HG02623 (cell line): ENCODE results near the gene MZB1.
"Not testable (repeated sequence)": the region's sequence is repeated elsewhere in the genome, so short reads cannot be mapped to it uniquely, and the experiment has no call there.

Experiments used
- ATAC-seq: cut with Tn5 transposase; IDR thresholded peaks from one replicate; pipeline ENCODE4 v1.9.1; 2021; ENCODE audit warnings: moderate library complexity; ENCODE audit not compliant: unreplicated experiment

MZB1 gene

GRCh38 chr5:139392678-139393496 lies 3.2 kb upstream of the MZB1 start:
- ATAC-seq = peak; percentile 39

DNA sequence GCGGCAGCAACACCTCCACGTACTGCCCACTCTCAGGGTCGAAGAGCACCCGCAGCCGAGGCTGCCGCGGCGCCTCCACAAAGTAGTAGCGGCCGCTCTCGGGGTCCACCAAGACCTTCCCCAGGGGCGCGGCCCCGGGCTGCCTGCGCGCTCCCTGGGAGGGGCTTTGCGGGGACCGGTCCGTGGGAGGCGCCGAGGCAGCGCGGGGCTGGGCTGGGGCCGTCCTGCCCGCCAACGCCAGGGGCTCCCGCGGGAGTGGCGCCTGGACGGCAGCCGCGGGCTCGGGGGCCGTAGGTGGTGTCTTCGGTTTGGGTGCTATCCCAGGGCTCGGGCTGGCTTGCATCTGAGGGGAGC lies 2.6 kb upstream of the MZB1 start:
- no peak for ATAC-seq

GRCh38 chr5:139391570-139392323 lies 2.0 kb upstream of the MZB1 start:
- ATAC-seq = no peak

GRCh38 chr5:139390639-139391569 lies 1.2 kb upstream of the MZB1 start:
- no peak for ATAC-seq

DNA sequence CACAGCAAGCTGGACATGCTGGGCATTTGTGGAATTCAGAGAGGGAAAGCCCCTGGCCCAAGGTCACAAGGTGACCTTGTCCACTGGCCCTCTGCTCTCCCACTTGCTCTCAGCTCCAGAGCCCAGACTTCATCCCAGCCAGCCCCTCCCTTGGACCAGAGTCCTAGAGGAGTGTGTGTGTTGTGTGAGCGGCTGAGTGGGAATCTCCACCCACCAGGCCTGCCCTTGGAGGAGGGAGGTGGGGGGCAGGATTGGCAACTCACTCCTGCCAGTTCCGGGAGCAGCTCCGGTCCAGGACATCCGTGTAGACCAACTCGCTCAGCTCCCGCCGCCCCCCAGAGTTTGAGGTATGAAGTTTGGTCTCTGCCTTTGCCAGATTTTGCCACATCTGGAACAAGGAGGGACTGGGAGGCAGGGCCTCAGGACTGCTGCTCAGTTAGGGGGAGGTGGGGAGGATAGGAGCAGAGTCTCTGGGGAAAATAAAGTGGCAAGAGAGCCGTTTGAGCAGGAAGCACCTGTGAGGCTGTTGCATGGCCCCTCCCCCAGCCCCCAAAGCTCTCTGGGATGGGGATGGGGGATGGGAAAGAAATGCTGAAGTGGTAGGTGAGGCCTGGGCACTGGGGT lies 1.4 kb downstream of the MZB1 start:
- ATAC-seq = no peak

- no peak for ATAC-seq
These were observed 2.0 kb downstream of the MZB1 start for GRCh38 chr5:139387611-139388197.

- ATAC-seq = not testable (repeated sequence)
These were observed 2.8 kb downstream of the MZB1 start for GRCh38 chr5:139386956-139387355.

- ATAC-seq = no peak
These were observed 3.7 kb downstream of the MZB1 start for GRCh38 chr5:139386050-139386438.

- ATAC-seq = no peak
These were observed 4.4 kb downstream of the MZB1 start for GRCh38 chr5:139385061-139386049.

DNA sequence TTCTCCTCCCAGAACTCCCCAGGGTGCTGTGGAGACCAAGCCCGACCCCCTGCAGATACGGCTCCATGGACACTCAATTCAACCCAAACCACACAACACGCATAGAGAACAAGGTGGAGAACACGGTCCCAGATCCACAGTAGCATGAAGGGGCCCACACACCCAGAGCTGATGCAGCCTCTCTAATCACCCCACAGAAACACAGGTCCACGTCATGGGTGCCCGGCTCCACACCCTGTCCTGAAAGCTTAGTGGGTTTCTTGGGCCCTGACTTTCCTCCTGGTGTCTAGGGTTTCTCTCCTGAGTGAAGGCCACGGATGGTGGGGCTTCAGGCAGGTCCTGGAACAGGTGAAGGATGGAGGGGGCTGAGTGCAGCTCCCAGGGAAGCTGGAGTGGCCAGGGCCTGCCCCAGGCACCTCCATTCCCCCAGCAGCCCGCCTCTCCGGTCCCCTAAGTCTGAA lies 5.1 kb downstream of the MZB1 start:
- ATAC-seq = no peak

DNA sequence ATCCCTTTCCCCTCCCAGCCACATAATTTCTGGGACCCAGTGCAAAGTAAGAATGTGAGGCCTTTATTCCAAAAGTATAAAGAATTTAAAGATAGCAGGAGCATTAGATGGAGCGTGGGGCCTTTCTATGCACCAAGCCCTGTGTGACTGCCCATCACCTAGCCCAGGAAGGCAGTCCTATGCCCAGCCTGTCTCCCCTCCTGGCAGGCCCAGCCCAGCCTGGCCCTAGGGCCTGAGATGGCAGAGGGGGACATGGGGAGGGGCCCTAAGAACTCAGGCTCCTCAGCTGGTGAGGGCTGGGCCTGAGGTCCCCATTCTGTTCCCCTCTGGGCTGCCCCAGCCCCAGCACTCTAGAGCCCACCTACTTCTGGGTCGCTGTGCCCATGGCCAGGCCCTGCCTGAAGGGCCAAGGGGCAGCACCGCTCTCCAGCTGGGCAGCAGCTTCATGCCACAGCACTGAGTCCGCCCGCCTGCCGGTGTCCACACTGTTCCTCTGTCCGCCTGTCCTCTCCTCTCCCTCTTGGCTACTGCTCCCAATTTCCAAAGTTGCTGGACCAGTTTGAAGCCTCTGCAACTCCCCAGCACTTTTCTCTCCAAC lies 5.6 kb downstream of the MZB1 start:
- no peak for ATAC-seq

DNA sequence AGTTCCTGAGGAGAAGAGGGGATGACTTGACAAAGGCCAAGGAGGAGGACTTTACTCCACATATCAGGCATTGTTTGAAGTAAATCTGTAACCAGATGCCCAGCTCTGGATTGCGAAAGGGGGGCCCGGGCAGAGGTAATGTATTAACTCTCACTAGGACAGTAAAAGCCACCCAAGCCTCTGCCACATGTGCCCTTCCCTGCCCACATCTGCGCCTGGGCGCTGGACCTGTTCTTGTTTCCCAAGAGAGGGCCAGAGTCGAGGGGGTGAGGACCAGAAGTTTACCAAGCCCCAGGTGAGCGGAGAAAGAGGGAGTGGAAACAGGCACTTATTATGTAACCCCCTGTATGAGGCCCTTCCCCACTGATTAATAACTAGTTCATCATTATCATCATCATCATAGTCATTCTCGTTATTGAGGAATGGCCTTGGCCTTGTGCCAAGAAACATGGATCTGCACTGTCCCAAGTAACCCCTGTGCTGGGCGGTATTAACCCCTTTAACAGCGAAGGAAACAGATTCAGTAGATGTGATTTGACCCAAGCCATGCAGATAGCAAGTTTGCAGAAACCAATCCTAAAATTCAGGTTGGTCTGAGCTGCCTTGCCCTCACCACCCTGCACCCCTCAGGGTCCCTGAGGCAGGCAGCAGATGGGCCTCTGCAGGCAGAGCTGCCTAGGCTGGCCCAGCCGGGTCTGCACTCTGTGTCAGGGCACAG lies 6.3 kb downstream of the MZB1 start, which contains the start of gene SLC23A1:
Gene SLC23A1, minus strand, starts transcription at position 23 of the 718 bp plus-strand sequence. CDS start 44 bp downstream, outside the sequence.
- no peak for ATAC-seq

DNA sequence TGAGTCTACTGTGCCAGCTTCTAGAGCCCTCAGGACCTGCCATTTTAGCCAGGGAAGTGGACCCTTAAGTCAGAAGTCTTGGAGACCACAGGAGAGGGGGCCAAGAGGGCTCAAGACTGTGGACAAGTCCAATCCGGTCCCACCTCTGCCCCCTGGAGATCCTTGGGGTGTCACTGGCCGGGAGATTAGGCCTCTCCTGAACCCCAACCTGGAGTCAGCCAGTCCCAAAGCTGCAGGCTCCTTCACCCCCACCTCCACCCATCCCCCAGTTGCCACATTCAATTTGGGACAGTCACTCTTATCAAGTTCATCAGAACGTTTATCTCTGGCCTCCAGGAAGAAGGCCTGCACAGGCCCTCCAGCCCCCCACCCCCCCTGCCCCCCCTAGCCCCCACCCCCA lies 6.9 kb downstream of the MZB1 start:
- no peak for ATAC-seq

DNA sequence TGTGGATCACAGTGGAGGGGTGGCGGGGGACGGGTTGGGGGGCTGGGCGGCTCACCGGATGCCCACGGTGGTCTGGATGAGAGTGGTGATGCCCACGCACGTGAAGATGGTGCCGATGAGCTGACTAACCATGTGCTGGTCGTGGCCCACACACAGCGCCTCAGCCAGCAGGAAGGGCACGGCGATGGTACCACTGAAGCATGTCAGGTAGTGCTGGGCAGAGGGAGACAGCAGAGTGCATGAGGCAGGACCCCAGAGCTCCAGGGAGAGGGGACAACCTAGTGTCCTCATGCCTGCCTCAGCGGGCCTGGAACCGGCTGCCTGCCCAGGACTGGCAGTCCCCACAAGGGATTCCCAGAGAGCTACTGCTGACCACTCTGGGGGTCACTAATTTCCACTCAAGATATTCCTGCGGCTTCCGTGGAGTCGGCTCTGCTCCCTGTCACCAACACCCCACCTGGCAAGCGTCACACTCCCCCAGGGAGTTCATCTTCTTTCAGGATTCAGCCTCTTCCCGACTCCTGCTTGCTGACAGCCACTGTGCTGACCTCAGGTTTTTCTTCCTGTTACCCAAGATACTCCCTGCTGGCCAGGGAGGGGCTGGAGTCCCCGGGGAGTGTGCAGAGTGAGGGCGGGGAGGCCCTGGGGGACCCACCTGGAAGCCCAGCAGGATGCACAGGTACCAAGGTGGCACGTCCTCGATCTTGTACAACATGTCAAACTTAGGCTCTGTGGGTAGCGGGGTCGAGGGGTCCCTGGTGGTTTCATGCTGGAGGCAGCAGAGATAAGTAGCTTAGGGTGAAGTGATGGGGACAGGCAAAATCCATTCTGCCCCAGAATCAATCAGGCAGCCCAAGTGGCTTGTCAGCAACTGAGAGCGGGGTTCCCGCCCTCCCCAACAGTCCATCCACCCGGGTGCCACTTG lies 7.6 kb downstream of the MZB1 start:
- ATAC-seq = no peak

GRCh38 chr5:139379626-139380449 lies 9.9 kb downstream of the MZB1 start:
- no peak for ATAC-seq

GRCh38 chr5:139378941-139379361 lies 10.8 kb downstream of the MZB1 start:
- no peak for ATAC-seq
